Measurements from ENCODE around the gene TEX264. TPM values are rescaled to one million over a fixed set of nuclear protein-coding genes. Genes with fewer than 3 reads are reported as not detected.
"Not testable (repeated sequence)": the region's sequence is repeated elsewhere in the genome, so short reads cannot be mapped to it uniquely, and the experiment has no call there.

TEX264 gene
- total RNA-seq, 4 donors from 2014 or later: 40.2 to 82.1 (median 62.9) TPM

DNA sequence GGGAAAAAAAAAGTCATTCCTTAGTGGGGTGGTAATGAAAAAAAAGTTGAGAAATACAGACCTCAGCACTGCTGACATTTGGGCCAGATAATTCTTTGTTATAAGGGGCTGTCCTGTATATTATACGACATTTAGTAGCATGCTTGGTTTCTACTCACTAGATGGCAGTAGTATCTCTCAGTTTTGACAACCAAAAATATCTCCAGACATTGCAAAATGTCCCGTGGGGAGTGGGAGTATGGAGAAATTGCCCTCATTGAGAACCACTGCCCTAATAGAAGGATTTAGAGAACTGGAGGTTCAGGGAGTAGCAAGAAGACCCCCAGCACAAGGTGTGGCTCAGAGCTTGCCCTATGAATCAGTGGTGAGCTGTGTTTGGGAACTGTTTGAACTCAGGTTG, 28.6 kb upstream of the TEX264 start:
- ATAC-seq (ENCODE audit: low FRiP score): no peak
- TF ChIP-seq, protein P1, sequence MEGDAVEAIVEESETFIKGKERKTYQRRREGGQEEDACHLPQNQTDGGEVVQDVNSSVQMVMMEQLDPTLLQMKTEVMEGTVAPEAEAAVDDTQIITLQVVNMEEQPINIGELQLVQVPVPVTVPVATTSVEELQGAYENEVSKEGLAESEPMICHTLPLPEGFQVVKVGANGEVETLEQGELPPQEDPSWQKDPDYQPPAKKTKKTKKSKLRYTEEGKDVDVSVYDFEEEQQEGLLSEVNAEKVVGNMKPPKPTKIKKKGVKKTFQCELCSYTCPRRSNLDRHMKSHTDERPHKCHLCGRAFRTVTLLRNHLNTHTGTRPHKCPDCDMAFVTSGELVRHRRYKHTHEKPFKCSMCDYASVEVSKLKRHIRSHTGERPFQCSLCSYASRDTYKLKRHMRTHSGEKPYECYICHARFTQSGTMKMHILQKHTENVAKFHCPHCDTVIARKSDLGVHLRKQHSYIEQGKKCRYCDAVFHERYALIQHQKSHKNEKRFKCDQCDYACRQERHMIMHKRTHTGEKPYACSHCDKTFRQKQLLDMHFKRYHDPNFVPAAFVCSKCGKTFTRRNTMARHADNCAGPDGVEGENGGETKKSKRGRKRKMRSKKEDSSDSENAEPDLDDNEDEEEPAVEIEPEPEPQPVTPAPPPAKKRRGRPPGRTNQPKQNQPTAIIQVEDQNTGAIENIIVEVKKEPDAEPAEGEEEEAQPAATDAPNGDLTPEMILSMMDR (IDR thresholded peaks at IDR 0.05): no peak
- DNase-seq (ENCODE audit: low spot score): no peak

DNA sequence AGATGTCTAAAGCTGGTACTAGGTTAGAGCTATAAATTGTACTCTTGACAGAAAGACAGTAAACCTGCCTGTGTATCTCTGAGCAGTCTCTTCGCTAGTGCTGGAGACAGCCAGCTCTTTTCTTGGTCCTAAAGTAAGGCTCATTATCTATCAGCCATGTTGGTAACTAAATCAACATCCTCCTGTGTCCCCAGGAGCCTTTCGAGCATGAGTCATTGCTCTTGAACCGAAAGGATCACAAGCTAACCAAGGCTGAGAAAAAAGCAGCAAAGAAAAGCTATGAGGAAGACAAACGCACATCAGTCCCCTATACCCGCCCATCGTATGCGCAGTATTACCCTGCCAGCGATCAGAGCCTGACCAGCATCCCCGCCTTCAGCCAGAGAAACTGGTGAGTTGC, 25.0 kb upstream of the TEX264 start:
- no peak for ATAC-seq (ENCODE audit: low FRiP score)
- TF ChIP-seq, protein P1 (IDR thresholded peaks at IDR 0.05): no peak
- no peak for DNase-seq (ENCODE audit: low spot score)

DNA sequence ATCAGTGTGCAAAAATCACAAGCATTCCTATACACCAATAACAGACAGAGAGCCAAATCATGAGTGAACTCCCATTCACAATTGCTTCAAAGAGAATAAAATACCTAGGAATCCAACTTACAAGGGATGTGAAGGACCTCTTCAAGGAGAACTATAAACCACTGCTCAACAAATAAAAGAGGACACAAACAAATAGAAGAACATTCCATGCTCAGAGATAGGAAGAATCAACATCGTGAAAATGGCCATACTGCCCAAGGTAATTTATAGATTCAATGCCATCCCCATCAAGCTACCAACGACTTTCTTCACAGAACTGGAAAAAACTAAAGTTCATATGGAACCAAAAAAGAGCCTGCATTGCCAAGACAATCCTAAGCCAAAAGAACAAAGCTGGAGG, 18.9 kb upstream of the TEX264 start:
- not testable (repeated sequence) for ATAC-seq (ENCODE audit: low FRiP score); DNase-seq (ENCODE audit: low spot score)

DNA sequence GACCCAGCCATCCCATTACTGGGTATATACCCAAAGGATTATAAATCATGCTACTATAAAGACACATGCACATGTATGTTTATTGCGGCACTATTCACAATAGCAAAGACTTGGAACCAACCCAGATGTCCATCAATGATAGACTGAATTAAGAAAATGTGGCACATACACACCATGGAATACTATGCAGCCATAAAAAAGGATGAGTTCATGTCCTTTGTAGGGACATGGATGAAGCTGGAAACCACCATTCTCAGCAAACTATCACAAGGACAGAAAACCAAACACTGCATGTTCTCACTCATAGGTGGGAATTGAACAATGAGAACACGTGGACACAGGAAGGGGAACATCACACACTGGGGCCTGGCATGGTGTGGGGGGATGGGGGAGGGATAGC, 17.6 kb upstream of the TEX264 start:
- DNase-seq (ENCODE audit: low spot score); ATAC-seq (ENCODE audit: low FRiP score): not testable (repeated sequence)

DNA sequence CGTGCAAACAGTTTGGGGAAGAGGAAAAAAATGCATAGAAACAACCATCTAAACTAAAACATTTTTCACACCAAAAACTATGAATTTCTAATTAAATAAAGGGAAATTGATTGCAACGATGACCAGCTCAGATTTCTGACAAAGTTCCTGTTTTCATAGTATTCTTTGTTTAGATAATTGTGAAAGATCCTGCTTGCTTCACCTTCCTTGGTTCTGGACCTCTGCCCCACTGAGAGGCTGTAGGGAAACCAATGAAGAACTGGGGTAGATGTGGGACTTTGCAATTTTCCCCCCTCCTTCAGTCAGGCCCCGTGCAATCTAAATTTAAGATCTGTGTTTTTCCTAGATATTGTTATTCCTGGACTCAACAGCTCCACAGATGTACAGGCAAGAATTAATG, 13.8 kb upstream of the TEX264 start:
- DNase-seq (ENCODE audit: low spot score) (no peak), ATAC-seq (ENCODE audit: low FRiP score) (no peak)
- TF ChIP-seq, protein P1 (IDR thresholded peaks at IDR 0.05): no peak

DNA sequence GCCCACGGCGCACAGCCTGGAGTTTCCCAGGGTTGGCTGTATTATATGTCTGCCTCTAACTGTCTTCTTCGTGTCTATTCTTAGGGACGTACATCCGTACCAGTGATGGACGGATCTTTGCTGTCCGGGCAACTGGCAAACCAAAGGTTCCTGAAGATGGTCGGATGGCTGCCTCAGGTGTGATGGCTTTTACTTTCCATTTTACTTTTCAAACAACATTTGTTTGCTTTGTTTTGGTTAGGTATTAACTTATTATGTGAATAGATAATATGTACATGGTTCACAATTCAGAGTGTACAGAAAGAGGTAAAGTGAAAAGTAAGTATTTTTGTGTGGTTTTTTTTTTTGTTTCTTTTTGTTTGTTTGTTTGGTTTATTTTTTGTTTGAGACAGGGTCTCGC, 11.1 kb upstream of the TEX264 start:
- DNase-seq (ENCODE audit: low spot score): no peak
- TF ChIP-seq, protein P1 (IDR thresholded peaks at IDR 0.05): no peak
- no peak for ATAC-seq (ENCODE audit: low FRiP score)

DNA sequence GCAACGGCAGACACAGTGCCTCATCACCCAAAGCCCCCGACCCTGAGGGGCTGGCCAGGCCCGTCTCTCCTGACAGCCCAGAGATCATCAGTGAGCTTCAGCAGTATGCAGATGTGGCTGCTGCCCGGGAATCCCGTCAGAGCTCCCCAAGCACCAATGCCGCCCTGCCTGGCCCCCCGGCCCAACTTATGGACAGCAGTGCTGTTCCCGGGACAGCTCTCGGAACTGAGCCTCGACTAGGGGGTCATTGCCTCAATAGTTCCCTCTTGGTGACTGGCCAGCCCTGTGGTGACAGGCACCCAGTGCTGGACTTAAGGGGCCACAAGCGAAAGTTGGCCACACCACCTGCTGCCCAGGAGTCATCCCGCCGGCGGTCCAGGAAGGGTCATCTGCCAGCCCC, 8.6 kb upstream of the TEX264 start:
- TF ChIP-seq, protein P1 (IDR thresholded peaks at IDR 0.05): no peak
- DNase-seq (ENCODE audit: low spot score) (no peak), ATAC-seq (ENCODE audit: low FRiP score) (no peak)

DNA sequence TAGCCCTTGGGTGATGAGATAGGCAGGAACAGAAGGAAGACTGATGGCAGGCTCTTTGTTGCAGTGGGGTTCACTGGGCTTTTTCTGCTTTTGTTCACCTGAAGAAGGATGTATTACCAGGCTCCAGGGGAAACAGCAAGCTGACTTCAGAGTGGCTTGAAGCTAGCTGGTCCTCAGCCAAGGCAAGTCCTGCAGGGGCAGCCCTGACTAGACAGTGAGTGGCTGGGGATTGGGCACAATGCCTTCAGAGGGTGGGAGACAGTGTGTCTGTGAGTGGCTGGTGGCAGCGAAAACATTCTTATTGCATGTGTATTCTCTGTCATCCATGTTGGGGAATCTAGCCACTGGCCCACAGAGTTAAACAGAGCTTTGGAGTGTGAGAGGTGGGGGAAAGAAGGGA, 2.3 kb upstream of the TEX264 start:
- DNase-seq (ENCODE audit: low spot score): no peak
- TF ChIP-seq, protein P1 (IDR thresholded peaks at IDR 0.05): no peak
- ATAC-seq (ENCODE audit: low FRiP score): no peak
